ENCODE results near the gene FBXW12.
"Not testable (repeated sequence)": the region's sequence is repeated elsewhere in the genome, so short reads cannot be mapped to it uniquely, and the experiment has no call there.

The FBXW12 gene

GRCh38 chr3:48371651-48372376, at the start of gene FBXW12:
Gene FBXW12, plus strand, starts transcription at chr3:48372219. Its CDS starts 549 bp downstream, at chr3:48372768.
- no peak for DNase-seq

DNA sequence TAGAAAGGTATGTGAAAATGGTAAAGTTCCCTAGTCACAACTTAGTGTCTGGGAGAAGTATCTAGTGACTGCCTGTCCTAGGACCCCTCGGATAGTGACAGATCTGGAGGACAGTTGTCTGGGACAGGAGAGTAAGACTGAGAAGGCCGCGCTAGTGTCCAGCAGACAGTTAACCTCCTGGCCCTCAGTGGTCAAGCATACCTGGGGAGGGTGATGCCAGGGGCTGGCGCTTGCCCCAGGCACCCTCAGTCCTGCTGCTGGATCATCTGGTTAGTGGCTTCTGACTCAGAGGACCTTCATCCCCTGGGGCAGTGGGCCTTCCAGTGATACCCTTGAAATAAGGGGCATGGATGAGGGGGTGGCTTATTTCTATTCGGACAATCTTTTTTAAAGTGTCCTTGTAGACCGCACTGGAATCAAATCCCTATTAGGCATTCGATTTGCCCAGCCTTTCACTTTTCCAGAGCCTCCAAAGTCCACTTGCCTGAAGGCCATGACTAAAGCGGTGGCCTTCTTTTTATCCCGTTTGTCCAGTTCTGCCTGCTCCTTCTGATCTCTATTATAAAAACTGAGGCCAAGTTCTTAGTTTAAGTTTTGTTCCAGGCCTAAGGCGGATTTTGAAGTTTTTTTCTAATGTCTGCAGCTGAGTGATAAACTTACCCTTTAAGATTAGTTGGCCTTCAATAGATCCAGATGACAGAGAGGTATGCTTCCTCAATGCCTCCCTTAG, 40.1 kb upstream of the FBXW12 start:
- DNase-seq, result not testable (repeated sequence)

GRCh38 chr3:48333346-48334245, 38.4 kb upstream of the FBXW12 start, which contains the start of gene SPINK8:
Gene SPINK8, minus strand, starts transcription at chr3:48333661. Its CDS starts 5,320 bp downstream, at chr3:48328341.
- DNase-seq, result not testable (repeated sequence)

DNA sequence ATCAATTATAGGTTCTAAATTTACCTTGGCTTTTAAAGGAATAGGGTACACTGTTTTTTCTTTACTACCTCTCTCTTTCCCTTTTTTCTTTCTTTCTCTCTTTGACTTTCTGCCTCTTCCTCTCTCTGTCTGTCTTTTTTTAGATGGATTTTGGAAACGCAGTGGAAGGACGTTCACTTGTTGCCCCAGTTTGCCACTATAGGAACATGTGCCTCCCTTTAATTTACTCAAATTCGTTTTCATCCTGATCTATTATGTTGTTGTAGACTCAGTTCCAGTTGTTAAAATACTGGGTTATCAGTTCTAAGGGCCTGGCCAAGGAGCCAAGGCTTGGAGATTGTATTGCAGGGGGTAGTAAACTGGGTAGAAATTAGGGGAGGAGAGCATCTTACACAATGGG, 37.4 kb upstream of the FBXW12 start:
- no peak for DNase-seq

DNA sequence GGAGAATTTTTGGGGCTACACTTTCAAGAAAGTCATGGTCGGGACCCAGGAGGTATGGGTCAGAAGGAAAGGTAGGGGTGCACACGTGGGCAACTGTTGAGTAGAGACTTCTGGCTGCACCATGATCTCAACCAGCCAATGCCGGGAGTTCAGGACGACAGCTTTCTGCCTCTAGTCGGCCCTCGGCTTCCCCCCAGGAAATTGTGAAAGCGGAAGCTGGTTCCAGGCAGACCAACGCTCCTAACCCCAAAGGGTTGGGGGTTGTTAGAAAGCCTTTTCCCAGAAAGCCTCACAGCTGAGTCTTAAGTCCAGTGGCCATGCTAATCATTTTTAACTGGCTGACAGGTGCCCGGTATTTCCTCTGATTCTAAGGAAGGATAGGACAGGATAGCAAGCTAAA, 36.7 kb upstream of the FBXW12 start:
- peak in 1 of 51 donors; percentile 5 for DNase-seq

DNA sequence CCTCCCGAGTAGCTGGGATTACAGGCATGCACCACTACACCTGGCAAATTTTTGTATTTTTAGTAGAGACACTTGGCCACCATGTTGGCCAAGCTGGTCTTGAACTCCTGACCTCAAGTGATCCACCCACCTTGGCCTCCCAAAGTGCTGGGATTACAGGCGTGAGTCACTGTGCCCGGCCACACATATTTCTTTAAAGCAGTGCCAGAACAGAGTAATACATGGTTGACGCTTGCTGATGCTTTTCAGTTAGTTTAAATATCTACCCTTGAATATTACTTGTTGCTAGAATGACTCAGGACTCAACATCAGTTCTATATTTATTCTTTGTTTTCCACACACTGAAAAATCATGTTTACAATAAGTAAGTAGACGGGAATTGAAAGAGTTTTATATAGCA, 34.5 kb upstream of the FBXW12 start:
- DNase-seq, result not testable (repeated sequence)

- no peak for DNase-seq
These were observed 33.4 kb upstream of the FBXW12 start for GRCh38 chr3:48338635-48339034.

DNA sequence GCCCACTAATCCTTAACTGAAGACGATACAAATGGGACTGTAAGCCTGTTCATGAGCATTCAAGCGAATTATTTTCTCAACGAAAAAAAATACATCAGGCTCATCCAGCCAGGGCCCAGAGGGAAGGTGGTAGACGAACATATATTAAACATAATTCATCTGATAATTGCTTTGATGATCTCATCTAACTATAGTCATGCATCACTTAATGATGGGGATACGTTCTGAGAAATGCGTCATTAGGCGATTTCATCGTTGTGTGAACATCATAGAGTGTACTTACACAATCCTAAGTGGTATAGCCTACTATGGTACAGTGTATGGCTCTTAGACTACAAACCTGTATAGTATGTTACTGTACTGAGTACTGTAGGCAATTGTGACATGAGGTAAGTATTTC, 28.6 kb upstream of the FBXW12 start:
- DNase-seq, result no peak

DNA sequence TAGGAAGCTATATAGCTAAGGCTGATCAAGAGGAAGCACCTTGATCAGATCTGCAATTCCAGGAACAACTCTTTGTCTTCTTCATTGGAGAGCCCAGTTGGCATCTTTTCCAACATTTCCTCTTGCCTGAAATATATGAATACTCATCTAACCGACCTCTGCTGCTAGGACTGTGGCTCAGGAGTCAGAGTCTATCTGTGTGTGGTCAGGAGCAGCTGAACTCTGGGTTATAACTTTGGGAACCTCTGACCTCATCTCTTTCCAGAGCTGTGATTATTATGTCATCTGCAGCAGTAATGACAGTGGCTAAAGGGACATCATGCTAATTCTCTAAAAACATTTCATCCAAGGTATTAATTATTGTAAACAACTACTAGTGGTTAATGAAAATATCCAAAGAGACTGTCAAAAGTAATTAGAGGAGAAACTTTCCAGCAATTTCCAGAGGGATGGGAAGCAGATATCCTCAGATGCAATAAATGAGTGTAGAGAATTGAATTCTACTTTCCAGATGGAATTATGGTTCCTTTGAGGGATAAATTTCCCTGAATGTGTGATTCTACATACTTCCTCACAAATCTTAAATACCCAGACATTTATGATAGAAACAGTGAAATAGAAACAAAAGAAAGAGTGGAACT, 27.0 kb upstream of the FBXW12 start:
- no peak for DNase-seq

GRCh38 chr3:48345946-48346572, 26.0 kb upstream of the FBXW12 start:
- DNase-seq, result no peak

- DNase-seq, result no peak
These were observed 24.5 kb upstream of the FBXW12 start for GRCh38 chr3:48347500-48347899.

DNA sequence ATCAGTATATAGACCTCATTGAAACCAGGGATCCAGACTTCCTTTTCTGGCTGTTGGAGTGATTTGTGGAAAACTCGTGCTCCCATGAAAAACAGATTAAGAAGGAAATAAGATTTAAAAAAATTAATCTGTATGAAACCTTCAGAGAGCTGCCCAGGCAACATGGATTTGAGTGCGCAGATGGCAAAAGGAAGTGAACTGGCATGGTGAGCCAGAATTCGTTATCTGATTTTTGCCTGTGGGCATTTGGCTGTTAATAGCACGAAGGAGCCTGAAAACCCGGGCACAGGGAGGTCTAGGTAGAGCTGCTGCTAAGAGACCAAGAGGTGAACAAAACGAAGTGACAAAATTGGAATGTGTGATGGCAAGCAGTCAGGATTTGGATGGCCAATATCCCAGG, 19.5 kb upstream of the FBXW12 start:
- DNase-seq, result no peak

GRCh38 chr3:48353987-48354386, 18.0 kb upstream of the FBXW12 start:
- DNase-seq, result no peak

- no peak for DNase-seq
These were observed 15.6 kb upstream of the FBXW12 start for GRCh38 chr3:48356419-48356818.

DNA sequence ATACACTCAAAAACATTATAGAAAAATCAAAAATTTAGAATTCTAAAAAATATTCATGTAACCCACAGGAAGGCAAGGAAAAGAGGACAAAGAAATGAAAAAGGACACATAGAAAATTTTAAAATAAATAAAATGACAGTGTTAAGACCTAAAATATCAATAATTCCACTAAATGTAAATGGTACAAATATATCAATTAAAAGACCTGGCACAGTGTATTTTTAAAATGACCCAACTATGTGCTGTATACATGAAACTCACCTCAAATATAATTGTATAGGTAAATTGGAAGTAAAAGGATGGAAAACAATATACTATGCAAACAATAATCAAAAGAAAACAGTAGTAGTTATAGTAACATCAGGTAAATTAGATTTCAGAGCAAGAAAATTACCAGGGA, 10.1 kb upstream of the FBXW12 start:
- DNase-seq, result no peak

DNA sequence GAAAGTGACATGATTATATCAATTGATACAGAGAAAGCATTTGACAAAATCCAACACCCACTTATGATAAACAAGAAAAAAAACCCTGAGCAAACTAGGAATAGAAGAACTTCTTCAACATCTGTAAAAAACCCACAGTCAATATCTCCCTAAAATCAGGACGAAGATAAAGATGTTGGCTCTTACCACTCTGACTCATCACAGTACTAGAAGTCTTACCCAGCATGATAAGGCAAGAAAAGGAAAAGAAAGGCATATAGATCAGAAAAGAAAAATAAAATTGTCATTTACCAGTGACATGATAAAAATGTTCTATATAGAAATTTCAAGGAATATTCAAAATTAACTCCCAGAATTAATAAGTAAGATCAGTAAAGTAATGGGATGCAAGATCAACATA, 7.2 kb upstream of the FBXW12 start:
- no peak for DNase-seq

DNA sequence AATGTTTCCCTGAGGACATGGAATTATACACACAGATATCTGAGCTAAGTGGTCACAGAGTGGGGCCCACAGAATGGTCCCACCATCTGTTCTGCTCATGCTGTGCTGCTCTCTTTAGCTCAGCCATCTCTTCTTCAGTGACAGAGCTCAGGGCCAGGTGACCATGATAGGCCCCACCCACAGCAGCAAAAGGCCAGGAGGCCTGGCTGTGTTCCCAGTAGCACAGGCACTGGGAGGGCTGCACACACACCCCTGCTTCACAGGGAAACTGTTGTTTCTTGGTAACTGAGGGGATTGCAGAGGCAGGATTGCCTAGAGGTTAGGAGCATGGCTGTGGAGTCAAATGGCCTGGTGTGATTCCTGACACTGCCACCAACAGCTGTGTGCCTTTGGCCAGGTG, 4.8 kb upstream of the FBXW12 start:
- peak in 3 of 51 donors; percentile 2 to 13 (median 5) for DNase-seq

DNA sequence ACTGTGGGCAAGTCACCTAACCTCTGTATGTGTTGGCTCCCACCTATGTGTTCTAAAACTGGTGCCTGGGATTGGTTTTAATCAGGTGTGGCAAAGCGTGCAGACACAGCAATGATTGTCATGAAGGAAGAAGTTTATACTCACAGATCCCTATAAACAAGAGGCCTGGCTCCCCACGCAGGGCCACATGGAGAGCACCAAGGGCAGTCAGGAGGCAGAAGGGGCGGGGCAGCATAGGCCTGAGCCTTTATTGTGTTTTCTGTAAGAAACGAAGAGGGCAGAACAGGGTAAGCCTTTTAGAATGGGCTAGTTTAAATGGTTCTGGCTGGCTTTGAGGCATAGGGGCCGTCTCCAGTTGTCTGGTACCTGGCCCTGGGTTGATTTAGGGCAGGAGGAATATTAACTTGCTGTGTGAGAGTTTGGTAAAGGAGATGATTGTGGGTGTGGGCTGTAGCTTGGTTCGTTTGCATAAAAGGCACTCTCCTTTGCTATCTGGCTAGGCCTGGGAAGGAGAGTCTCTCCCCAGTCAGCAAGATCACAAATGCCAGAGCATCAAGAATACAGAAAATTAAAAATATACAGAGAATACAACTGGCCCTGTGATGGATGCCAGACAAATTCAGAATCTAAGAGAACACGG, 2.2 kb upstream of the FBXW12 start:
- DNase-seq, result no peak

GRCh38 chr3:48370333-48370713, 1.7 kb upstream of the FBXW12 start:
- no peak for DNase-seq

GRCh38 chr3:48372377-48372770, 355 bp downstream of the FBXW12 start:
- no peak for DNase-seq
